Lower leg skin (tissue), 4 donors: ENCODE results near the gene MKNK1. TPM values are rescaled to one million over a fixed set of nuclear protein-coding genes. Genes with fewer than 3 reads are reported as not detected.

ENCODE experiments used
- DNase-seq, 2 donors: peaks; one replicate each; pipeline ENCODE4 v3.0.0-alpha.2; 2019; ENCODE audit warnings: low spot score in 2 of 2
- H3K4me3 ChIP-seq: fragments of 200-600 bp; sonication (generic); 2 replicates; pipeline ENCODE4 v1.5.1; 2017; ENCODE audit warnings: mild to moderate bottlenecking, low read depth; ENCODE audit not compliant: poor library complexity, severe bottlenecking
- POLR2A ChIP-seq, 2 donors: fragments of 450-650 bp; IDR thresholded peaks; one replicate each; pipeline ENCODE4 v1.6.1; 2016 to 2017; ENCODE audit warnings: antibody characterized with exemption in 2 of 2, mild to moderate bottlenecking in 1 of 2, moderate library complexity in 1 of 2
- WGBS, 2 donors: methylation state at CpG; one replicate each; pipeline ENCODE4 v1.1.5; 2018; 5-methylcytosine and 5-hydroxymethylcytosine counted together
- intact Hi-C: fragments of 100-400 bp; cut with DNase I; formaldehyde crosslinking; loops from one replicate; pipeline ENCODE4 v1.15.0; 2023; ENCODE audit warnings: low total_unique reads
- total RNA-seq, 4 donors: library from RNA; depleted of rRNA; stranded (reverse); fragments of >200 nt; gene quantifications; one replicate each; pipeline ENCODE4 v1.1.0, GENCODE V29; 2016
- TF ChIP-seq, protein P1 (sequence below), 3 donors: fragments of 450-650 bp; IDR thresholded peaks; one replicate each; pipeline ENCODE4 v1.5.1; 2016; ENCODE audit warnings: antibody characterized with exemption in 3 of 3, mild to moderate bottlenecking in 3 of 3, moderate library complexity in 2 of 3

Gene MKNK1
- total RNA-seq, 4 donors from 2014 or later = 9.6 to 23.0 (median 13.7) TPM

DNA sequence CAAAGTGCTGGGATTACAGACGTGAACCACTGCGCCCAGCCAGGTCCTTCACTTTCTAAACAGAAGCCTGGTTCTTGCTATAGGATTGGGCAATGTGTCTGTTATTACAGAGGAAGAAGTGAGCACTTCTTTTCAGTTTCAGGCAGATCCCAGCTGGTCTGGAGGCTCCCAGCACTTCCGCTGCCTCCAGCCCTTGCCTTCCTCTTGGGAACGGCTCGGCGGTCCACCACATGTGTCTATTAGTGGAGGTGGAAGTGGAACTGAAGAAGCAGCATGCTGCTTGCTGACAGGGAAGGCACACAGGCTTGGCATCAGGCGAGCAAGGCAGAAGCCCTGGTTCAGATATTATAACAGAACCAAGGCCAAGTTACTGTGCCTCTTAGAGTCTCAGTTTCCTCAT lies 17.0 kb downstream of the MKNK1 start:
- TF ChIP-seq POLR2A (IDR thresholded peaks at IDR 0.05) = no peak
- TF ChIP-seq, protein P1, sequence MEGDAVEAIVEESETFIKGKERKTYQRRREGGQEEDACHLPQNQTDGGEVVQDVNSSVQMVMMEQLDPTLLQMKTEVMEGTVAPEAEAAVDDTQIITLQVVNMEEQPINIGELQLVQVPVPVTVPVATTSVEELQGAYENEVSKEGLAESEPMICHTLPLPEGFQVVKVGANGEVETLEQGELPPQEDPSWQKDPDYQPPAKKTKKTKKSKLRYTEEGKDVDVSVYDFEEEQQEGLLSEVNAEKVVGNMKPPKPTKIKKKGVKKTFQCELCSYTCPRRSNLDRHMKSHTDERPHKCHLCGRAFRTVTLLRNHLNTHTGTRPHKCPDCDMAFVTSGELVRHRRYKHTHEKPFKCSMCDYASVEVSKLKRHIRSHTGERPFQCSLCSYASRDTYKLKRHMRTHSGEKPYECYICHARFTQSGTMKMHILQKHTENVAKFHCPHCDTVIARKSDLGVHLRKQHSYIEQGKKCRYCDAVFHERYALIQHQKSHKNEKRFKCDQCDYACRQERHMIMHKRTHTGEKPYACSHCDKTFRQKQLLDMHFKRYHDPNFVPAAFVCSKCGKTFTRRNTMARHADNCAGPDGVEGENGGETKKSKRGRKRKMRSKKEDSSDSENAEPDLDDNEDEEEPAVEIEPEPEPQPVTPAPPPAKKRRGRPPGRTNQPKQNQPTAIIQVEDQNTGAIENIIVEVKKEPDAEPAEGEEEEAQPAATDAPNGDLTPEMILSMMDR (IDR thresholded peaks at IDR 0.05) = no peak
- 82 to 88% methylated on average over 7 of the region's 7 CpGs for WGBS, 2 donors

DNA sequence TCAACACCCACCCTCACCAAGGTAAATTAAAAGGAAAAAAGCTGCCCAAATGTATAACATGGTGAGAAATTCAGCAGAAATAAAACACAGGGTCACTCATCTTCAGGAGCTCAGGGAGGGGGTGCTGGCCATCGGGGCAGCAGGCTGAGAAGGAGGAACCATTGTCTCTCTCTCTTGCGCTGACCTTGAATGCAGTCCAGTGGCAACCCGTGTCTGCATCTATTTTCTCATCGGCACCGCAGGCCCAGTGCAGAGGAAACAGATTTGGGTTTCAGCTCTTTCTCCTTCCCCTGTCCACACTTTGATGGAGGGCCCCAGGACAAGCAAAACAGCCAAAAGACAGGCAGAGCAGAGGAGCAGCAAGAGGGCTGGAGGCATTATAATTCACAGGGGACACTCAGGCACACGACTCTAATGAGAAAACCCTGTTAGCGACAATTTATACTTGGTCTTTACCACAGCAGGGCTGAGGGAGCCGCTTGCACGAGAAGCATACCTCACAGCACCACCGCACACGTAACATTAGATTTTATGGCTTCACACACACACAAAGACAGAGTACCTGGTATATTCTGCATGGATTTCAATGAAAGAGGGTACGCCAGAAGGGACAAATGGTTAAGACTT lies 18.6 kb downstream of the MKNK1 start:
- no peak for DNase-seq
- intact Hi-C loops = no loop called here
- H3K4me3 ChIP-seq = no peak overlapping the region
- TF ChIP-seq, protein P1 (IDR thresholded peaks at IDR 0.05) = no peak
- TF ChIP-seq POLR2A (IDR thresholded peaks at IDR 0.05) = no peak
- 82 to 83% methylated on average over 12 of the region's 12 CpGs for WGBS, 2 donors

More for the DNA sequence above, 17.0 kb downstream of the MKNK1 start:
- no peak overlapping the region for H3K4me3 ChIP-seq
- peak; percentile 33 to 88 for DNase-seq
- intact Hi-C loops = no loop called here

DNA sequence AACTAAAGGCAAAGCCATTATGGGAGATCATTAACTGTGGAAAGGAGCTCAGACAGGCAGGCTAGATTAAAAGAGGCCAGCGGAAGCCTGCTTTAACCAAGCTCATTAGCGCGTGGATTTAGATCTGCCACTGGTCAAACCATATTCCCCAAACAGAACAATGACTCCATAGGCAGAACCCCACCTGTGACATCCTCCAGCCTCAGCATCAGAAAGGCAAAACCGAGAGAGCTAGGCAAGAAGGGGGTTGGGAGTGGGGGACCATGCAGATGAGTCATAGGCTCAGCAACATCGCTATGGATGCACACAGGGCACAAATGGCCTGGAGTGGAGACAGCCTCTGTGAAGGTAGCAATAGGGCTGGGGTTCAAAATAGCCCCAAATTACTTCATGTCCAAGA lies 20.6 kb downstream of the MKNK1 start:
- TF ChIP-seq, protein P1 (IDR thresholded peaks at IDR 0.05) = no peak
- TF ChIP-seq POLR2A (IDR thresholded peaks at IDR 0.05) = no peak
- WGBS, 2 donors = 88 to 92% methylated on average over 5 of the region's 5 CpGs
- DNase-seq = no peak
- intact Hi-C loops = no loop called here
- no peak overlapping the region for H3K4me3 ChIP-seq

DNA sequence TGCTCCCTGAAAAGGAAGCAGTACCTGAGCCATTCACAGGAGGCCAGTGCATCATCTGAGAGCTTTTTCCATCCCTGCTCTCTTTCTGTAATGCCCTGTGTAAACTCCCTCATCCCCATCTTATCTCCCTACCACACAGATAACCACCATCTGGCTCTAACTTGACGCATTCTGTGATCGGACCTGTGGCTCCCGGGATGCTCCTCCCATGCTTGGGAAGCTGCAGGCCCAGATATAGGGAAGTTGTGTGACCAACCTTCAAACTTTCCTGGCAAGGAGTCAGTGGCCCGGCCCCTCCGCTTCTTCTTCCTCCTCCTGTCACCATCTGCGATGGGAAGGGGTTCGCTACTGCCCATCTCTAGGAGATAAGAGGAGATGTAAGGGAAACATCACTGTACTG lies 21.1 kb downstream of the MKNK1 start:
- intact Hi-C loops = no loop called here
- DNase-seq = no peak
- H3K4me3 ChIP-seq = no peak overlapping the region
- WGBS, 2 donors = 74 to 93% methylated on average over 7 of the region's 7 CpGs
- no peak for TF ChIP-seq POLR2A (IDR thresholded peaks at IDR 0.05)
- TF ChIP-seq, protein P1 (IDR thresholded peaks at IDR 0.05) = no peak

DNA sequence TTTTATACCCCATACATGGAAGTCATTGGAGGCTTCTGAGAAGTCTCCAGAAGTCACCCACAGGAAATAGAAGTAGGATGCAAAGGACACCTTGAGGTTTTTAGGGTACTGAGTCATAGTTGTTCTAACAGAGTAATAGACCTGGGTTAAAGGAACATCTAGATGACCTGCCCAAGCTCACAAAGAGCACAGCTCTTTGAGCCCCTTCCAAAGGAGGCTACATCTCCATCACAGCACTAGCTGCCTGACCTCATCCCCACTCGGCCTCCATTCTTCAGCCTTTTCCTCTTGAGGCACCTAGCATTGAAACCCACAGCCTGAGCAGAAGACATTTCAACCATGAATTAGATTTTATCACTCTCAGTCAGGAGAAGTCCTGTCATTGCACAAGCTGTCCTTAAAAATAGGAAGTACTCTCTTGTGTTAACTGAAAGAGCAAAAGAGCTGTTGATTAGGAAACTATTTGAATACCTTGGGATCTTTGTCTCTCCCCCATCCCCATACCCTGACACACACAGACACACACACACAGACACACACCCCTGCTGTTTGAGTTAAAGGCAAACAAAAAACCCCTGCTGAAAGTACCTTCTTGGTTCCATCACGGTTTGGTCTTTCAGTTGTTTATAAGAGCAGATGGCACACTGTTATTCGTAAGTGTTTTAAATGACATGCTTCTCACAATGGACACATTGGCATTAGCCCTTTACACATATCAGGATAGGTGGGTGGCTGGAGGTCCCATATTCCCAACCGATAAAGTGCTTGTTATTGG lies 22.2 kb downstream of the MKNK1 start:
- intact Hi-C loops = no loop called here
- DNase-seq = no peak
- H3K4me3 ChIP-seq = no peak overlapping the region
- WGBS, 2 donors = 82 to 86% methylated on average over 4 of the region's 4 CpGs
- TF ChIP-seq, protein P1 (IDR thresholded peaks at IDR 0.05) = no peak
- no peak for TF ChIP-seq POLR2A (IDR thresholded peaks at IDR 0.05)
